Measurements from ENCODE around the gene RPL18A.

The RPL18A gene

GRCh38 chr19:17859533-17860330, at the start of gene RPL18A:
RPL18A (plus strand) TSS chr19:17859910; CDS start chr19:17859957, 47 bp downstream.
- peak; percentile 87 for DNase-seq

GRCh38 chr19:17811103-17811502, 48.6 kb upstream of the RPL18A start:
- no peak for DNase-seq

- DNase-seq: no peak
Observed at GRCh38 chr19:17811681-17812080, 48.0 kb upstream of the RPL18A start.

- DNase-seq: no peak
Observed at GRCh38 chr19:17812099-17812498, 47.6 kb upstream of the RPL18A start.

- DNase-seq: no peak
Observed at GRCh38 chr19:17817668-17818363, 41.9 kb upstream of the RPL18A start.

DNA sequence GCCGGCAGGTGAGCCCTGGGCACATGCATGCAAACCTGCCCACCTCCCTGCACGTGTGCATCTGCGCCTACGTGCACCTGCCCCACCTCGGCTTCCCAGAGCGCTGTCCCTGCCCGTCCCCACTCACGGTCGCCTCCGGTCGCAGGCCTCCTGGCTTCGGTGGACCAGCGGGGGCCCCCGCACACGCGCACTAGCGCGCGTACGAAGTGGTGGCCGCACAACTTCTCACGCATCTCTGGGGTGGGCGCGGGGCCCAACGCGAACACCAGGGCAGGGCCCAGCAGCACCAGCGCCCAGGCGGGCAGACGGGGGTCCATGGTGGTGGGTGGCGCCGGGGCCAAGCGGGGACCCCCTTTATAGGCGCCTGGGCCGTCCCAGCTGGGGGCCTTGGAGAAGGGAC, 38.5 kb upstream of the RPL18A start, which contains the start of gene INSL3:
Gene INSL3 (minus strand): TSS at position 330 of the 400 bp plus-strand sequence. CDS start 13 bp downstream, at position 317.
- DNase-seq: no peak

GRCh38 chr19:17824339-17824738, 35.4 kb upstream of the RPL18A start:
- DNase-seq: no peak

- DNase-seq: no peak
Observed at GRCh38 chr19:17826508-17827056, 33.1 kb upstream of the RPL18A start.

DNA sequence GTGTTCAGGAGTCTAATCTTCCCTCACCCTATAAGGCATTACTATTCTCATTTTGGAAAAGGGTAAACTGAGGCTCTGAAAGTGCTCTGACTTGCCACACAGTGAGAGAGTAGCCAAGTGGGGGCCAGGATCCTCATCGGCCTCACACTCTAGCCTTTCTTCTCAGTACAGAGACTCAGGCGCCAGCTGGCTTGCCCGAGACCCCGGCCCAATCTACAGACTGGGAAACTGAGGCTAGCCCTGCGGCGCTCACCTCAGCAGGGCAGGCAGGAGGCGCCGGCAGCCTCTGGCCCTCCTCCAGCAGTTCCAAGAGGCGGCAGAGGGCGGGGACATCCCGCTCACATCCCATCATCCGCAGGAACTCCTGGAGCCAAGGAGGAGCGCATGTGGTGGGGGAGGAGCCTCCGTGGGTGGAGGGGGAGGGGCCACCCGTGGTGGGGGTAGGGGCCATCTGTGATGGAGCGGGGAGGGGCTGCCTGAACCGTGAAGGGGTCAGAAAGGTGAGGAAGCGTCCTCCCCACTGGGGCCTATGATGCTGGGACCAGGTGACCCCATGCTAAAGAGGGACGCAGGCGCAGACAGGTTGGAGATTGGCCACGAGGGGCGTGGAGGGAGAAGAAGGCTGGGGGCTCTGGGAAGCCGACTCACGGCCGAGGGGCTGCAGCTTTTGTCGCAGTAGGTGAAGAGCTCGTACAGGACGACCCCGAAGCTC, 29.7 kb upstream of the RPL18A start:
- DNase-seq: no peak

DNA sequence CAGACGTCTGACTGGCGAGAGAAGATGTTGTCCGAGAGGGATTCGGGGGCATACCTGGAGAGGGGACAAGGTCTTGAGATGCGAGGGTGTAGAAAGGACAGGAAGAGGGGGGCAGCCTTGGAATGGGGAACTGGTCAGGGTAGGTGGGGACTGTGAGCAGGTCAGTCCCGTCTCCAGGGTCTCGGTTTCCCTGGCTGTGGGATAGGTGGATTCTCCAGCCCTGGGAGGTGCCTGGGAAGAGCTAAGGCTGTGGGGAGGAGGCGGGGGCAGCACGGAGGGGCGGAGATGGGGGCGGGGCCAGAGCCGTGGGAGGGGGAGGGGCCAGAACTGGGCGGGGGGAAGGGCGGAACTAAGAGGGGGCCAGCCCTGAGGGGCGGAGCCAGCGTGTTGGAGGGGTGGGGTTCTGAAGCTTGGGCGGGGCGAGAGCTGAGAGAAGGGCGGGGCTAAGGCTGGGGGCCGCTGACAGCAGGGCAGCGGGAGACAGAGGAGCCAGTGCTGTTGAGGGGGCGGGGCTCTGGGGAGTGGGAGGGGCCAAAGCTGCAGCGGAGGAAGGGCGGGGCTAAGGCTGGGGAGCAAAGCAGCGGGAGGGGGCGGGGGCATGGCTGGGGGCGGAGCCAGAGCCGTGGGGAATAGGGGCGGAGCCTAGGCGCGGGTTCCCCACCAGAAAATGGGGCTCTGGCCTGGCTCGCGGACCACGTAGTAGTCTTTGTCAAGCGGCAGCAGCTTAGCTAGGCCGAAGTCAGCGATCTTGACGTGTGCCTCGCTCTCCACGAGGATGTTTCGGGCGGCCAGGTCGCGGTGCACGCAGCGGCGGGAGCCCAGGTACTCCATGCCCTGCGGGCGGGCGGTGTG, 28.9 kb upstream of the RPL18A start:
- DNase-seq: peak; percentile 40

- DNase-seq: no peak
Observed at GRCh38 chr19:17831419-17831888, 28.3 kb upstream of the RPL18A start.

DNA sequence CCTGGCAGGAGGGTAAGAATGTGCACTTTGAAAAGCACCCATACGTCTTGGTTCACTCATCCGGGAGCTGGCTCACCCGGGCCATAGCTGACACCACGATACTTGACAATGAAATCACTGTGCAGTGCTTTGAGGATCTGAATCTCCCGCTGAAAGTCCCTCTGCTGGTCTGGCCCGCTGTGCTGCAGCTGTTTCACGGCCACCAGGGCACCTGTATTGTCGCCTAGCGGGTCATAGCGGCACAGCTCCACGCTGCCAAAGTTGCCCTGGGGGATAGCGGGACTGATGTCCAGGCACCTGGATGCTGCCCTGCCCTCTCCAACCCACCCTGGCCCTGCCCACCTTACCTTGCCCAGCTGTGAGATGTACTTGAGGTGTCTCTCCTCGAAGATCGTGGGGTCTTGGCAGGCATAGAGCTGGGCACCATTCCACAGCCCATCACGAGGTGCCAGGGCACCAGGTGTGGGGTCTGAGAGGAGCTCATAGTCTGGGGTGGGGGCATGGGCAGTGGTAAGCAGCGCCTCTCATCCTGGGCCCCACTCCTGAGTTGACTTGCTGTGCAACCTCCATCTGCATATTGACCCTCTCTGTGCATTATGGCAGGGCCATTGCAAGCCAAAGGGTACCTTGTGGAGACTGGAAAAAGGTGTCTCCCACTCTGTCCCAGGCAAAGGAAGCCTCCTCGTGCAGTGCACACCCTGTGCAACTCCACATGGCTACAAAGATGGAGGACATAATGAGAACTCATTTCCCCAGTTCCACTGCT, 27.1 kb upstream of the RPL18A start:
- no peak for DNase-seq

DNA sequence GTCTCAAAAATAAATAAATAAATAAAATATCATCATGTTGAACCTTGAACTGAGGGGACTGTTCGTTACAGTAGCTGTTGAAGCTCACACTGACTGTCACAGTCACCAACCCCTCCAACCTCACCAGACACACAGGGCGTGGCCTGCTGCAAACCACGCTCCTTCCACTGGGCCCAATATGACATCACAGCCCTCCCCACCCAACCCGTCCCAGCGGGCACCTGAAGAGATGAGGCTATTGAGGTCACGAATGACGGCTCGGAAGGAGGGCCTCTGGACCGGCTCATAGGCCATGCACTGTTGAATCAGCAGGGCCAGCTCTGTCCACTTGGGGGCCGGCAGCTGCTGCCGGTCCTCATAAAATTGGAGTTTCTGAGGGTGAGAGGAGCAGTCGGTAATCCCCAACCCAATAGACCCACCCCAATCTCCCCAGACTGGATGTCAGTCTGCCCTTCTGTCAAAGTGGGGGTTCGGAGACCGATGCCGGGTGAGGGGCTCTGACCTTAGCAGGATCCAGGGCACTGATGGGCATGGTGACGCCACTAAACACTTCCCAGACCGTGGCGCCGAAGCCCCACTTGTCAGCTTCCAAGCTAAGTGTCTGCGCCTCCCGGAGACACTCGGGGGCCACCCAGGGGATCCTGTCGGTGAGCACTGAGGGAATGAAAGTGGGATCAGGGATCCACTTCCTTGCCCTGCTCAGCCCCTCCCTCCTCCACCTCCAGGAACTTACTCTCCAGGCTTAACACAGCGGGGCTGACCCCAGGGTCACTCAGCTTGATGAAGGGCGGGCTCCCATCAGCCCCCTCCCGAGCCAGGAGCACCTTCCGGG, 25.1 kb upstream of the RPL18A start:
- no peak for DNase-seq

DNA sequence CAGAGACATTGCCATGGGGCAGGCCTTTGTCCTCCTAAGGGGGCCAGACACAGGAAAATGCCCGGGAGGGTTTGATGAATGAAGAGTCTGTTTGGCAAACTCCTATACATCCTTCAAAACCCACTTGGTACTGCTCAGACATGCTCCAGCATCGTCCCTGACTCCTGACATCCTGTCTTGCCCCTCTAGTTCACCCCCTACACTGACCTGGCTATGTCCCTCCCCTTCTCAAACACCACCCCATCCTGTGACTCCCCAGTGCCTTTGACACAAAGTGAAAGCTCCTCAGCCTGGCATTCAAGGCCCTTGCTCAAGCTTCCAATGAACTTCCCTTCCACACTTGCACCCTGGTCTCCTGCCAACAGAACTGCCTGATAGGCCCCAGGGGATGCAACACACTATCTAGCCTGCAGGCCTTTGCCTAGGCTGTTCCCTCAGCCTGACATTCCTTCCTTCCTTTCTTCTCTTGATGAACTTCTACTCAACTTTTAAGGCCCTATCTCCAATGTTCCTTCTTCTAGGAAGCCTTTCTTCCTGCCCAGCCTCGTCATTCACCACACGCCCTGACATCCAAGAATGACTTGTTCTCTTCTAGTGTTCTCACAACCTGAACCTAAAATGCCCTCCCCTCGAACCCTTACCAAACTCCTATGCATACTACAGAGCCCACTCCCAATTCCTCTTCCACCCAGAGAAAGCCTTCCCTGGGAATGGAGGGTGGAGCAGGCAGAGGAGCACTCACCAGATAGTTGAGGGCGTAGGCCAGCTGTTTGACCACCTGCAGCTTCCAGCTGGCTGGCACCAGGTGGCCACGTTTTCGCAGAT, 24.3 kb upstream of the RPL18A start:
- DNase-seq: no peak

DNA sequence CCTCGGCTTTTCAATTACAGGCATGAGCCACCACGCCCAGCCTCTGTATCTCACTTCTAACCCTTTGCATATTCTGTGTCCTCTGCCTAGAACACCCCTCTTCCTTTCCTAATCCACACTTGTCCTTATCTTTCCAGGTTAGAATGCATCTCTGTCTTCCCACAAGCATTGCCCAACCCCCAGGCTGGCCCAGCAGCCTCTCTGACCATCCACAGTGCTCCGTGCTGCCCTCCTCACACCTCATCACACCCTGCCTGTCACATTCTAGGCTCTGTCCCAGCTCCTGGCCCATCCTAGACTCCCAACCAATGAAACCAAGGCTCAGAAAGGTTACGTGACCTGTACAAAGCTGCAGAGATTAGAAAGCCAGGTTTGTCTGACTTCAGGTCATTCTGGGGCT, 23.2 kb upstream of the RPL18A start:
- no peak for DNase-seq

GRCh38 chr19:17837972-17838371, 21.7 kb upstream of the RPL18A start:
- DNase-seq: no peak

- DNase-seq: no peak
Observed at GRCh38 chr19:17840019-17840418, 19.7 kb upstream of the RPL18A start.

DNA sequence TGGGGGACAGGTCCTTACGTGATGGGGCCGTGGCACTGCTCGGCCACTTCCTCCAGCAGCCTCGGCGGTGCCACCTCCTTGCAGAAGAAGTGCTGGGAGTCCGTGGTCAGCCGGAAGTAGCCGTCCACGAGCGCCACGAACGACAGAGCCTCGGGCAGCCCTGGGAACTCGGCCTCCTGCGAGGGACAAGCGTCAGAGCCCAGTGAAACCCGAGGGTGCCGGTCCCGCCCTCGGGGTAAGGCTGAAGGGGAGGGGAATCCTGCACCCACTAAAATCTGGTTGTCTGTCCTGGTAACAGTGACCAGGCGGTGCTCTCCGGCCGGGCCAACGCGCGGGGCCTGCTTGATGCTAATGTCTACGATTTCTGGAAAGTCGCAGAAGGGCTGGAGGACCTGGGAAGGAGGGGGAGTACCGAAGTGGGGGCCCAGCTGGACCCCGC, 18.3 kb upstream of the RPL18A start:
- DNase-seq: no peak
